ENCODE data around the gene NAP1L1. TPM values are rescaled to one million over a fixed set of nuclear protein-coding genes. Genes with fewer than 3 reads are reported as not detected.

Gene NAP1L1
- total and polyA plus RNA-seq, 9 donors: 204 to 592 (median 471) TPM

DNA sequence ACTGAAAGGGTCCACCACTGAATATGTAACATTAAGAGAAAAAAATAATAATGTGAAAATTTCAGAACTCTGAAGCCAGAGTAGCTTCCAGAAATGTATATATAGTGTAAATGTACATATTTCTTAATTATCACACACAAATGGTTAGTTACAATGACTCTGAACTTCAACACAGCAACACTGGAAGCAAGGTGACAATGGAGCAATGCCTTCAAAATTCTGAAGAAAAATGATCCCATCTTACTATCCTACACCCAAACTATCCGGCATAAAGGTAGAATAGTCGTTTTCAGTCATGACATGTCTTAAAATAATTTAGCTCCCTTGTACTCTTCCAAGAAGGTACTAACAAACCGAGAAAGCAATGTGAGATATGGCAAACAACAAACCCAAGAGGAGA lies 11.9 kb downstream of the NAP1L1 start:
- H3K4me1 ChIP-seq (ENCODE audit: control insufficient read depth, insufficient read depth, low read length): no peaks in the 10 kb centered on the region
- H3K27ac ChIP-seq (ENCODE audit: low read length): no peak overlapping the region
- no peak overlapping the region for H3K4me3 ChIP-seq (ENCODE audit: low read length)
- no peaks in the 10 kb centered on the region for H3K27me3 ChIP-seq (ENCODE audit: control insufficient read depth, insufficient read depth, low read length)
- no peak for DNase-seq
- H3K36me3 ChIP-seq (ENCODE audit: control insufficient read depth, insufficient read depth, low read length): peaks cover 14% of the 10 kb centered on the region
- no peaks in the 10 kb centered on the region for H3K9me3 ChIP-seq (replicated peaks; ENCODE audit: control insufficient read depth, low read depth, low read length)
- WGBS (ENCODE audit: insufficient coverage): no CpG with 5 or more reads among the region's 3 CpGs

DNA sequence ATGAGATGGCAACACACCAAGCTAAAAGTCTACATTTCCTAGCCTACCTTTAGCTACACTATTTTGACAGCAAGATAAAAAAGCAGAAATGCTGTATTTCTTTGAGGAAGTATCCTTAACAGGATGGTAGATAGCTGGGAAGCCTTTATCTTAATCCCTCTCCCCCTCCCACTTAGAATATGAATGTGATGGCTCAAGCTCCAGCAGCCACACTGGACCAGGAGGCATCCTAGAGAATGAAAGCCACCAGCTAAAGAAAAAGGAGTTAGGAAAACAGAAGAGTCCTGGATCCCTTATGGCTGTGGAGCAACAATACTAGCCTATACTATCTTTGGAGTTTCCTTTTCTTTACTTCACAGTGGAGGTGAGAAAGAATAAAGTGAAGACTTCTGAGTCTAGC lies 15.1 kb downstream of the NAP1L1 start:
- H3K27ac ChIP-seq (ENCODE audit: low read length): no peak overlapping the region
- H3K4me3 ChIP-seq (ENCODE audit: low read length): no peak overlapping the region
- DNase-seq: no peak
- no peaks in the 10 kb centered on the region for H3K27me3 ChIP-seq (ENCODE audit: control insufficient read depth, insufficient read depth, low read length)
- H3K9me3 ChIP-seq (replicated peaks; ENCODE audit: control insufficient read depth, low read depth, low read length): peaks cover 12% of the 10 kb centered on the region
- no peaks in the 10 kb centered on the region for H3K4me1 ChIP-seq (ENCODE audit: control insufficient read depth, insufficient read depth, low read length)
- H3K36me3 ChIP-seq (ENCODE audit: control insufficient read depth, insufficient read depth, low read length): peaks cover 18% of the 10 kb centered on the region

DNA sequence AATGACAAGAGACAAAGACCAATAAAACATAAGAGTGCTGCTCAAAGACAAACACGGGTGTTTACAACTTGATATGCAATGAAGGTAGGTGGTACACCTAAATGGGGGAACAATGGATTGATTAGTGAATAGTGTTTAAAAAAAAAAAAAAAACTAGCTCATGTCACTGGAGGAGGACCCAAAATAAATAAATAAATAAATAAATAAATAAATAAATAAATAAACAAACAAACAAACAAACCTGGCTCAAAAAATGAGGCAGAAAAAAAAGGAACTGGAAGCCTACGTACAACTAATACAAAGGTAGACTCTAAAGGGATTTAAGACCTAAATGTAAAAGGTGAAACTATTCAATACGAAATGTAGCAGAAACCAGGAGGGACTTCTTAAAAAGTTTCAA lies 18.6 kb downstream of the NAP1L1 start:
- no peak for DNase-seq
- Histone ChIP-seq H3K27ac (ENCODE audit: low read length) (no peak overlapping the region), H3K4me3 (ENCODE audit: low read length) (no peak overlapping the region), H3K4me1 (ENCODE audit: control insufficient read depth, insufficient read depth, low read length) (no peaks in the 10 kb centered on the region), H3K9me3 (replicated peaks; ENCODE audit: control insufficient read depth, low read depth, low read length) (peaks cover 12% of the 10 kb centered on the region), H3K36me3 (ENCODE audit: control insufficient read depth, insufficient read depth, low read length) (peaks cover 21% of the 10 kb centered on the region), H3K27me3 (ENCODE audit: control insufficient read depth, insufficient read depth, low read length) (no peaks in the 10 kb centered on the region)
- WGBS (ENCODE audit: insufficient coverage): no CpG with 5 or more reads among the region's 3 CpGs

DNA sequence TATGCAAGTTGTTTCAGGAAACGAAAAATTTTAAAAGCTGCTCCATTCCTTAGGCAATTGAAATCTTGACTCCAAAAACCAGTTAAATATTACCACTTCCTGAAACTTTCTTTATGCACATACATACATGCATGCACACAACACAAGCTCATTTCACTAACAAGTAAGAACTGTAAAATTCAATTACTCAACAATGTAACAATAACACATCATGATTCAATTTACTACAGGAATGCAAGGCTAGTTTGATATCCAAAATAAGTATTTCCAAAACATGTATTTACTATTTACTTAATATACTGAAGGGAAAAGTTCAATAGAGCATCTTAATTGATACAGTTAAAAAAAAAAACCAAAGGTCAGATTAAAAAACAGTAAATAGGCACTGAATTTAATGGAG lies 19.6 kb downstream of the NAP1L1 start:
- Histone ChIP-seq H3K27me3 (ENCODE audit: control insufficient read depth, insufficient read depth, low read length) (no peaks in the 10 kb centered on the region), H3K4me3 (ENCODE audit: low read length) (no peak overlapping the region), H3K27ac (ENCODE audit: low read length) (no peak overlapping the region), H3K4me1 (ENCODE audit: control insufficient read depth, insufficient read depth, low read length) (no peaks in the 10 kb centered on the region), H3K36me3 (ENCODE audit: control insufficient read depth, insufficient read depth, low read length) (peaks cover 19% of the 10 kb centered on the region), H3K9me3 (replicated peaks; ENCODE audit: control insufficient read depth, low read depth, low read length) (peaks cover 12% of the 10 kb centered on the region)
- no CpG with 5 or more reads among the region's 1 CpG for WGBS (ENCODE audit: insufficient coverage)
- no peak for DNase-seq

DNA sequence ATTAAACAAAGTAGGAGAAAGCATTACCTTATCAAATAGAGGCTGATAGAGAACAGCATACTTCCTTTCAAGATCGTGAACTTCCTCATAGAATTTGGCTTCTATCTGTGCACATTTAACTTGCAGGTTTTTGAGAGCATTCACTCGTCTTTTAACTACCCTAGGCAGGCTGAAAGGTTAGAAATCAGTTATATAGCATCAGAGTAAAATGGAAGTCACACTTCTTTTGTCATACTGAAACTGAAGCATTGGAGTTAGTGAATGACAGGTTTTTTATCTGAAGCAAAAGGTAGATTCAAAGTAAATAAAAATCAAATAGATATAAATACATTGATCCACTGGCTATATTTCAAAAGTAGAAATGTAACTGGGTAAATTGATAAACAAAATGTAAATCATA lies 24.4 kb downstream of the NAP1L1 start:
- no CpG with 5 or more reads among the region's 2 CpGs for WGBS (ENCODE audit: insufficient coverage)
- H3K36me3 ChIP-seq (ENCODE audit: control insufficient read depth, insufficient read depth, low read length): peaks cover 35% of the 10 kb centered on the region

DNA sequence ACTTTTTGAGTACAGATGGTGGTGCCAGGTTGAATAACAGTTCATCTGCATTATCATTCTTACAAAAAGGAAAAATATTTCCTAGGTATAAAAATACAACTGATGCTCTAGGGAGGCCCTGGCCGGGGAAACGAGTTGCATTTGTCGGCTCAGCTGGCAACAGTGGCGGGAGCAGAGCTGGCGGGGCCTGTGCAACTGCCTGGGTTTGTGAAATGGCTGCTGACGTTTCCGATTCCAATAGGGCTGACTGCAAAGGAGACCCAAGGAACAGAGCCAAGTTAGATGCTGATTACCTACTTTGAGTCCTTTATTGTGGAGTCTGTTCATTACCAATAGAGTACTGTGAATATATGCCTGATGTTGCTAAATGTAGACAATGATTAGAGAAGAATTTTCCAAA lies 27.2 kb downstream of the NAP1L1 start:
- H3K27me3 ChIP-seq (ENCODE audit: control insufficient read depth, insufficient read depth, low read length): no peaks in the 10 kb centered on the region
- no peaks in the 10 kb centered on the region for H3K9me3 ChIP-seq (replicated peaks; ENCODE audit: control insufficient read depth, low read depth, low read length)
- WGBS (ENCODE audit: insufficient coverage): 71% methylated on average over 7 of the region's 7 CpGs
- H3K36me3 ChIP-seq (ENCODE audit: control insufficient read depth, insufficient read depth, low read length): peaks cover 36% of the 10 kb centered on the region
- H3K4me1 ChIP-seq (ENCODE audit: control insufficient read depth, insufficient read depth, low read length): no peaks in the 10 kb centered on the region
- DNase-seq: no peak
- H3K27ac ChIP-seq (ENCODE audit: low read length): no peak overlapping the region
- H3K4me3 ChIP-seq (ENCODE audit: low read length): no peak overlapping the region

More for the DNA sequence above, 24.4 kb downstream of the NAP1L1 start:
- Histone ChIP-seq H3K27ac (ENCODE audit: low read length) (no peak overlapping the region), H3K9me3 (replicated peaks; ENCODE audit: control insufficient read depth, low read depth, low read length) (peaks cover 5% of the 10 kb centered on the region), H3K4me3 (ENCODE audit: low read length) (no peak overlapping the region), H3K4me1 (ENCODE audit: control insufficient read depth, insufficient read depth, low read length) (no peaks in the 10 kb centered on the region), H3K27me3 (ENCODE audit: control insufficient read depth, insufficient read depth, low read length) (no peaks in the 10 kb centered on the region)
- DNase-seq: no peak

DNA sequence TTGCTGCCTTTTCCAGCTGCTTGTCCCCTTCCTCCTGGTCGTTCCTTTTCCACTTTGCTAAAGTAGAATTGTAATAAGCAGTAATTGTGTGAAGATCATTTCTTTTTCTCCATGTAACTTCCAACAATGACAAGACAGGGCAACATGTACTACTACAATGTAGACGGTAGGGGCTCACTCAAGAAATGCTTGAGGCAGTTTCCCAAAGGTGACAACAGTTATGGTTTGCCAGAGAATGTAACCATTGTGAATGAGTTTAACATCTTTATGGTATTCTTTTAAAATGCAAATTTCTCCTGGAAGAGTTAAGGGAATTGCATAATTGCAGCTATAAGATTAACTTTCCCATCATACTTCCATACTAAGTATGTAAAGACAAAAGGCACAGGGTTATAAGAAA lies 29.1 kb downstream of the NAP1L1 start:
- no CpG with 5 or more reads among the region's 2 CpGs for WGBS (ENCODE audit: insufficient coverage)
- no peak overlapping the region for H3K27ac ChIP-seq (ENCODE audit: low read length)
- H3K4me1 ChIP-seq (ENCODE audit: control insufficient read depth, insufficient read depth, low read length): no peaks in the 10 kb centered on the region
- peaks cover 32% of the 10 kb centered on the region for H3K36me3 ChIP-seq (ENCODE audit: control insufficient read depth, insufficient read depth, low read length)
- H3K4me3 ChIP-seq (ENCODE audit: low read length): no peak overlapping the region
- H3K27me3 ChIP-seq (ENCODE audit: control insufficient read depth, insufficient read depth, low read length): no peaks in the 10 kb centered on the region
- DNase-seq: no peak
- H3K9me3 ChIP-seq (replicated peaks; ENCODE audit: control insufficient read depth, low read depth, low read length): no peaks in the 10 kb centered on the region

DNA sequence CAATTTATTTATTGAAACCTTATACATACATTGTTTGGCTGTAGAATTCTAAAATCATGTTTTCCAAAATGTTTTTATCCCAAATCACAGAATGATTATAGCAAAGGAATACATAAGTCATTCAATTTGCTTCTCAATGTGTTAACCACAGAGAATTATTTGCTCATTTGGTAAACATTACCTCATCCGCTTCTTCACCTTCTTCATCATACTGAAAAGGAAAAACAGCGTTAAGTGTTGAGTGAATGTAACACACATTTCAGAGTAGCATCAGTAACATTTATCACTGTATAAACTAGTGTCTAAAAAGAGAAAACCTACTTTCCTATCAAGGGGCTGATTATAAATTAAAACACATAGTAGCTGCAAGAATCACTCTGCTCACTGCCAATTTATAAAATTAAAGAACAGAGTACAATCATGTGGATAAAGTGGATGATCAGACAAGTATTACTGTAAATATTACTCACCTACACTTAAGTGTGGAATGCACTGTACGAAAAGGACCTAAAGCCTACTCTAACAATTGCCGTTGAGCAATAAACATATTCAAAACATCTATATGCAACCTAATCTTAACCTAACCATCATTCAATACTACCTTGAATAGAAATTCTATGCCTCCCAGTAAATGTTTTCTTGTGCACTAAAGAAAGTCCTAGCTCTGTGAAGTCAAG lies 34.8 kb downstream of the NAP1L1 start:
- H3K4me3 ChIP-seq (ENCODE audit: low read length): no peak overlapping the region
- peaks cover 11% of the 10 kb centered on the region for H3K36me3 ChIP-seq (ENCODE audit: control insufficient read depth, insufficient read depth, low read length)
- no peak for DNase-seq
- WGBS (ENCODE audit: insufficient coverage): no CpG with 5 or more reads among the region's 4 CpGs
- H3K4me1 ChIP-seq (ENCODE audit: control insufficient read depth, insufficient read depth, low read length): no peaks in the 10 kb centered on the region
- H3K27me3 ChIP-seq (ENCODE audit: control insufficient read depth, insufficient read depth, low read length): no peaks in the 10 kb centered on the region
- no peak overlapping the region for H3K27ac ChIP-seq (ENCODE audit: low read length)
- no peaks in the 10 kb centered on the region for H3K9me3 ChIP-seq (replicated peaks; ENCODE audit: control insufficient read depth, low read depth, low read length)

DNA sequence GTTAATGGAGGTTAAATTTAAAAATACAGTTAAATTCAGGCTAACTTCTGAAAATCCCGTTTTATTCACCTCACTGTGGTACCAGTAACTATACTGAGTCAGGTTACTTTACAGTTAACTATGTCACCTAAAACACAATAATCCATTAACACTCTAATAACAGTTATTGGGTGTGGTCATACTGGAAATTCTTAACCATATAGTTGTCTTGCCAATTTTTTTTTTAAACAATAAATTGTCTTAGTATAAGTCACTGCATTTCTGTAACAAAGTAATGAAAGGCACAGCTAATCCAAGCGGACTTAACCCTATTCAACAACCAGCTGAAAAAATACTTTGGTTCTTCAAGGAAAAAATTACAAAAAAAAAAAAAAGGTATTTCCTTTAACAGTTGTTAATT lies 36.7 kb downstream of the NAP1L1 start:
- H3K9me3 ChIP-seq (replicated peaks; ENCODE audit: control insufficient read depth, low read depth, low read length): no peaks in the 10 kb centered on the region
- no peak overlapping the region for H3K4me3 ChIP-seq (ENCODE audit: low read length)
- no peaks in the 10 kb centered on the region for H3K27me3 ChIP-seq (ENCODE audit: control insufficient read depth, insufficient read depth, low read length)
- no peaks in the 10 kb centered on the region for H3K4me1 ChIP-seq (ENCODE audit: control insufficient read depth, insufficient read depth, low read length)
- DNase-seq: no peak
- H3K27ac ChIP-seq (ENCODE audit: low read length): no peak overlapping the region
- H3K36me3 ChIP-seq (ENCODE audit: control insufficient read depth, insufficient read depth, low read length): peaks cover 12% of the 10 kb centered on the region
- no CpG with 5 or more reads among the region's 2 CpGs for WGBS (ENCODE audit: insufficient coverage)

DNA sequence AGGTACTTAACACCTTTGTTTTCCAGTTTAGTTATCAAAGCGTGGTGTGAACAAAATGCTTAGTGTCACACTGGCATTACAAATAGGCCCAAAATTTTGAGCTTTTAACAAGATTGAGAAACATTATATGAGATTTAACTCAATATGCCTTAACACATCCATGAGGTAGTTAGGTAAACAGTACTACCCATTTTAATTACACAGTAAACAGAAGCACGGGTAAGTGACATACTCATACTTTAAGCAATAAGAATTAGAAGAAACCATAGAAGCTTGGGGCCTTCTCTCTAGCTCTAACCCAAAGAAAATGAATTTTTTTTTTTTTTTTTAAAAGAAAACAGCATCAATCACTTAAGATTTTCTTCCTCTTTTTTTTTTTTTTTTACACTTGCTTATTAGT lies 37.4 kb downstream of the NAP1L1 start:
- no peak for DNase-seq
- Histone ChIP-seq H3K36me3 (ENCODE audit: control insufficient read depth, insufficient read depth, low read length) (peaks cover 12% of the 10 kb centered on the region), H3K27me3 (ENCODE audit: control insufficient read depth, insufficient read depth, low read length) (no peaks in the 10 kb centered on the region), H3K4me3 (ENCODE audit: low read length) (no peak overlapping the region), H3K27ac (ENCODE audit: low read length) (no peak overlapping the region), H3K9me3 (replicated peaks; ENCODE audit: control insufficient read depth, low read depth, low read length) (no peaks in the 10 kb centered on the region), H3K4me1 (ENCODE audit: control insufficient read depth, insufficient read depth, low read length) (no peaks in the 10 kb centered on the region)
- WGBS (ENCODE audit: insufficient coverage): no CpG with 5 or more reads among the region's 2 CpGs

DNA sequence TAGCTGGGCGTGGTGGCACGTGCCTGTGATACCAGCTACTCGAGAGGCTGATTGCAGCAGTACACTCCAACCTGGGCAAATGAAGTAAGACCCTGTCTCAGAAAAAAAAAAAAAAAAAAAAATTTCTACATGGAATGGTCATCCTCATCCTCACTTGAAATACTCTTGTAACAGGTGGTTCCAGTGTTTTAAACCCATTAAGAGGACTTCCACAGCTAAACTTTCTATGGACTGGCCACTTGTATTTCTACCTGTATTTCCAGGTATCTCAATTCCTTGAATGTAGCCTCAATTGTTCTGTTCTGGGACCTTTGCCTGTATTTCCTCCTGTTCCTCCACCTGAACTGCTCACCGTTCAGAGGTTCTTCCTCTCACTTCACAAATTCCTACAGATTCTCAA lies 41.1 kb downstream of the NAP1L1 start:
- no peak for DNase-seq
- Histone ChIP-seq H3K36me3 (ENCODE audit: control insufficient read depth, insufficient read depth, low read length) (peaks cover 9% of the 10 kb centered on the region), H3K27ac (ENCODE audit: low read length) (no peak overlapping the region), H3K9me3 (replicated peaks; ENCODE audit: control insufficient read depth, low read depth, low read length) (no peaks in the 10 kb centered on the region), H3K4me3 (ENCODE audit: low read length) (no peak overlapping the region), H3K27me3 (ENCODE audit: control insufficient read depth, insufficient read depth, low read length) (no peaks in the 10 kb centered on the region), H3K4me1 (ENCODE audit: control insufficient read depth, insufficient read depth, low read length) (no peaks in the 10 kb centered on the region)
- WGBS (ENCODE audit: insufficient coverage): 93% methylated on average over 1 of the region's 4 CpGs

All from muscle of leg (tissue), 11 donors.